IPS DF 6.9 (cell line): ENCODE measurements around the gene U2AF2.
A peak's percentile ranks its signal among the peaks of the same experiment; 100 is the strongest.

ENCODE experiments used
- DNase-seq: peaks from one replicate; pipeline ENCODE4 v3.0.0-alpha.2; 2013; ENCODE audit warnings: low read depth, low spot score
- H3K27ac ChIP-seq: one replicate; pipeline ENCODE4 v1.5.1; 2013; ENCODE audit warnings: low read length, control low read depth
- H3K27me3 ChIP-seq: 2 replicates; pipeline ENCODE4 v1.6.1; 2013; ENCODE audit warnings: mild to moderate bottlenecking, low read length; ENCODE audit not compliant: control insufficient read depth, insufficient read depth
- H3K36me3 ChIP-seq: 2 replicates; pipeline ENCODE4 v1.6.1; 2013; ENCODE audit warnings: low read length; ENCODE audit not compliant: control insufficient read depth, insufficient read depth
- H3K4me1 ChIP-seq: 2 replicates; pipeline ENCODE4 v1.6.1; 2013; ENCODE audit warnings: low read length; ENCODE audit not compliant: control insufficient read depth, insufficient read depth
- H3K4me3 ChIP-seq: 2 replicates; pipeline ENCODE4 v1.5.1; 2013; ENCODE audit warnings: mild to moderate bottlenecking, low read length
- H3K9me3 ChIP-seq: 2 replicates; pipeline ENCODE4 v1.6.1; 2013; ENCODE audit warnings: low read length, inconsistent platforms; ENCODE audit not compliant: control insufficient read depth, insufficient read depth
- WGBS: extraction: QIAGEN DNeasy Blood & Tissue Kit; methylation state at CpG from one replicate; pipeline ENCODE4 v1.1.7; 2013; ENCODE audit warnings: mixed read lengths, missing lambda C conversion rate; ENCODE audit not compliant: insufficient read length, insufficient coverage; 5-methylcytosine and 5-hydroxymethylcytosine counted together

The U2AF2 gene

GRCh38 chr19:55643887-55644176 lies 11.0 kb upstream of the U2AF2 start:
- peaks cover 8% of the 10 kb centered on the region for H3K36me3 ChIP-seq
- H3K27ac ChIP-seq, result no peak overlapping the region
- no peaks in the 10 kb centered on the region for H3K9me3 ChIP-seq
- H3K4me3 ChIP-seq, result peak overlapping the region; percentile 82
- H3K27me3 ChIP-seq, result no peaks in the 10 kb centered on the region
- 0 out of 2 replicates have a peak, but pooled peaks cover 4% of the 10 kb centered on the region for H3K4me1 ChIP-seq
- no CpG with 5 or more reads among the region's 15 CpGs for WGBS
- no peak for DNase-seq

DNA sequence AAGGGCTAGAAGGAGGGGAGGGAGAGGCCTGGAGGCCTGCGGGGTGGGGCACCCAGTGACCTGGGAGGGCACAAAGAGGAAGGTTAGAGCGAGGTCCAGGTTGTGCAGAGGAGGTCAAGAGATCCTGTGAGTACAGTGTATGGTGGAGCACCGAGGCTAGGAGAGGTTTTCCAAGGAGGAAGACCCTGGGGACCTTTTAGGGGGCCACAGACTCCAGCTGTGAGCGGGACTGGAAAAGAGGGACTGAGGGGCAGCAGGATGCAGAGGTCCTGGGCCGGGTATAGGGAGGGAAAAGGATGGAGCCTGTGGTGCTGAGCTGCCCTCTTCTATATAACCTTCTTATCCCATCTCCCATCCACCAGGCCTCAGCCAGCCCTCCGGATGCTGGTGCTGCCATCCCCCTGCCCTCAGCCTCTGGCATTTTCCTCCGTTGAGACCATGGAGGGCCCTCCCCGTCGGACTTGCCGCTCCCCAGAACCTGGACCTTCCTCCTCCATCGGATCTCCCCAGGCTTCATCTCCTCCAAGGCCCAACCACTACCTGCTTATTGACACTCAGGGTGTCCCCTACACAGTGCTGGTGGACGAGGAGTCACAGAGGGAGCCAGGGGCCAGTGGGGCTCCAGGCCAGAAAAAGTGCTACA lies 10.5 kb upstream of the U2AF2 start:
- peak overlapping the region; percentile 82 for H3K4me3 ChIP-seq
- no peaks in the 10 kb centered on the region for H3K9me3 ChIP-seq
- H3K4me1 ChIP-seq, result 0 out of 2 replicates have a peak, but pooled peaks cover 4% of the 10 kb centered on the region
- no peak for DNase-seq
- WGBS, result no CpG with 5 or more reads among the region's 12 CpGs
- H3K36me3 ChIP-seq, result peaks cover 8% of the 10 kb centered on the region
- no peaks in the 10 kb centered on the region for H3K27me3 ChIP-seq
- H3K27ac ChIP-seq, result no peak overlapping the region

DNA sequence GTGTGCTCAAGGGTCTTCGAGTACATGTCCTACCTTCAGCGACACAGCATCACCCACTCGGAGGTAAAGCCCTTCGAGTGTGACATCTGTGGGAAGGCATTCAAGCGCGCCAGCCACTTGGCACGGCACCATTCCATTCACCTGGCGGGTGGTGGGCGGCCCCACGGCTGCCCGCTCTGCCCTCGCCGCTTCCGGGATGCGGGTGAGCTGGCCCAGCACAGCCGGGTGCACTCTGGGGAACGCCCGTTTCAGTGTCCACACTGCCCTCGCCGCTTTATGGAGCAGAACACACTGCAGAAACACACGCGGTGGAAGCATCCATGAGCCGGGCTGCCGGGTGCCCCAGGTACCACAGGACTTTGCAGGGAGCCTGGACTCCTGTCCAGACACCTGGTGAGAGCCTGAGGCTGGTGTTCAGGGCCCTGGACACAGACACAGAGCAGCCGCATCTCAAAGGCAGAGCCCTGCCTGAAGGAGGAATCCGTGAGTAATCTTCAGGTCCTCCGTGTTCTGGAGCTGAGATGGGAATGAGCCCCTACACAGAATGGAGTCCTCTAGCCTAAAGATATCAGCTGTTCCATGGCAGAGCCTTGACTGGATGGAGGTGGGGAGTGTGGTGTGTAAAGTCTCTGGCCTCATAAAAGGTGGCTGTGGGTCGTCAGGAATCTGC lies 9.9 kb upstream of the U2AF2 start:
- Histone ChIP-seq H3K4me3 (no peak overlapping the region; the same call in 1 of the 2 replicates), H3K36me3 (peaks cover 8% of the 10 kb centered on the region), H3K4me1 (0 out of 2 replicates have a peak, but pooled peaks cover 3% of the 10 kb centered on the region), H3K27me3 (no peaks in the 10 kb centered on the region), H3K27ac (no peak overlapping the region), H3K9me3 (no peaks in the 10 kb centered on the region)
- no peak for DNase-seq
- WGBS, result no CpG with 5 or more reads among the region's 28 CpGs

DNA sequence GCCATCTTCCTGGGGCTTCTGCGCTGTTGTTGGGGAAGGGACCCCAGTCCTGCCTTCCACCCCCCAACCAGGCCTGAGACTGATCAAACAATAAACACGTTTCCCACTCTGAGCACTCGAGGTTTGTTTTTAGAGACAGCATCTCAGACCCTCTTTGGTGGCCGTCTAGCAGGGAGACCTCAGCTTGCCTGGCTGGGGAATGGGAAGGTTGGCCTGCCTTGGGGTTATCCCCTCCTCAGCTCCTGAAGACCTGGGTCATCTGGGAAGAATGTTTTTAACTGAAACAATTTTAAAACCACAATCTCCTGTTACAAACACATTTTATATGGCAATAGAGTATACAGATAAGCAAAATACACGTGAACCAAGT lies 9.3 kb upstream of the U2AF2 start:
- no peak for DNase-seq
- Histone ChIP-seq H3K9me3 (no peaks in the 10 kb centered on the region), H3K27me3 (no peaks in the 10 kb centered on the region), H3K27ac (no peak overlapping the region), H3K4me1 (0 out of 2 replicates have a peak, but pooled peaks cover 3% of the 10 kb centered on the region), H3K4me3 (no peak overlapping the region), H3K36me3 (peaks cover 8% of the 10 kb centered on the region)
- WGBS, result no CpG with 5 or more reads among the region's 5 CpGs

- H3K9me3 ChIP-seq, result no peaks in the 10 kb centered on the region
- H3K4me1 ChIP-seq, result 0 out of 2 replicates have a peak, but pooled peaks cover 3% of the 10 kb centered on the region
- H3K36me3 ChIP-seq, result peaks cover 8% of the 10 kb centered on the region
- peak overlapping the region; percentile 86; the same call in 1 of the 2 replicates for H3K4me3 ChIP-seq
- H3K27ac ChIP-seq, result no peak overlapping the region
- no peak for DNase-seq
- H3K27me3 ChIP-seq, result no peaks in the 10 kb centered on the region
- WGBS, result no CpG with 5 or more reads among the region's 14 CpGs
These were observed 7.7 kb upstream of the U2AF2 start for GRCh38 chr19:55646889-55647731.

- Histone ChIP-seq H3K36me3 (peaks cover 8% of the 10 kb centered on the region), H3K9me3 (no peaks in the 10 kb centered on the region), H3K4me1 (0 out of 2 replicates have a peak, but pooled peaks cover 3% of the 10 kb centered on the region), H3K4me3 (peak within 1 kb of the TSS; percentile 86), H3K27ac (no peak within 1 kb of the TSS), H3K27me3 (no peaks in the 10 kb centered on the region)
- WGBS, result no CpG with 5 or more reads among the region's 87 CpGs
- DNase-seq, result no peak
These were observed 6.9 kb upstream of the U2AF2 start, which contains the start of gene CCDC106 for GRCh38 chr19:55647732-55648584. CCDC106 (plus strand) TSS chr19:55648212; CDS start chr19:55649047, 835 bp downstream.

DNA sequence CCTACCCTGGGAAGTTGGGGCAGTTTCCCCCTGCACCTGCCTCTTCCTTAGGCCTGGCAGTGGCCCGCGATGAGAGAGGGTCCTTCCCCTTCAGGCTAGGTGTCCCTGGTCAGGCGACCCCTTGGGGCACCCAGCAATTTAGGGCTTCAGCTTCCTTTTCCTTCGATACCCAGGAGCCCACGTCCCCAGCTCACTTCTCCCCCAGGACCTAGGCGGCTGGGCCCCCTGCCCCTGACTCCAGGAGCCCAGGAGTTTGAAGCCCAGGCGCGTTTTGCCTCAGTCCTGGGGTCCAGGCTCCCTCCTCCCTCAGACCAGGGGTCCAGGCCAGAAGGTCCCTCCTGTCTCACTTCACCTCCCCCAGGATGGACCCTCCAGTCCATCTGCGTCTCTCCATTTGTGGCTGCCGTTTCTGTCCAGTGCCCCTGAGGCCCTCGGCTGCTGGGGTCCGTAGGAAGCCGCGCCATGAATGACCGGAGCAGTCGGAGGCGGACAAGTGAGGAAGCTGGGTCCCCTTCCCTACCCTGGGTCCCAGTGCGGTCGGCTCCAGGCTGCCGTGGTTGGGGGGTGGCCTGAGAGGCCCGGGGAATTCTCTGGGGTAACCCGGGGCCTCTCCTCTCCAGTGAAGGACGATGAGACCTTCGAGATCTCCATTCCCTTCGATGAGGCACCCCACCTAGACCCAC lies 6.1 kb upstream of the U2AF2 start:
- Histone ChIP-seq H3K27me3 (no peaks in the 10 kb centered on the region), H3K4me3 (peak overlapping the region; percentile 86; the same call in 1 of the 2 replicates), H3K36me3 (peaks cover 8% of the 10 kb centered on the region), H3K9me3 (no peaks in the 10 kb centered on the region), H3K27ac (no peak overlapping the region), H3K4me1 (0 out of 2 replicates have a peak, but pooled peaks cover 3% of the 10 kb centered on the region)
- WGBS, result no CpG with 5 or more reads among the region's 25 CpGs
- no peak for DNase-seq

- Histone ChIP-seq H3K27me3 (no peaks in the 10 kb centered on the region), H3K36me3 (peaks cover 8% of the 10 kb centered on the region), H3K4me3 (no peak overlapping the region), H3K4me1 (0 out of 2 replicates have a peak, but pooled peaks cover 3% of the 10 kb centered on the region), H3K27ac (no peak overlapping the region), H3K9me3 (no peaks in the 10 kb centered on the region)
- no peak for DNase-seq
- no CpG with 5 or more reads among the region's 17 CpGs for WGBS
These were observed 5.3 kb upstream of the U2AF2 start for GRCh38 chr19:55649268-55650125.

DNA sequence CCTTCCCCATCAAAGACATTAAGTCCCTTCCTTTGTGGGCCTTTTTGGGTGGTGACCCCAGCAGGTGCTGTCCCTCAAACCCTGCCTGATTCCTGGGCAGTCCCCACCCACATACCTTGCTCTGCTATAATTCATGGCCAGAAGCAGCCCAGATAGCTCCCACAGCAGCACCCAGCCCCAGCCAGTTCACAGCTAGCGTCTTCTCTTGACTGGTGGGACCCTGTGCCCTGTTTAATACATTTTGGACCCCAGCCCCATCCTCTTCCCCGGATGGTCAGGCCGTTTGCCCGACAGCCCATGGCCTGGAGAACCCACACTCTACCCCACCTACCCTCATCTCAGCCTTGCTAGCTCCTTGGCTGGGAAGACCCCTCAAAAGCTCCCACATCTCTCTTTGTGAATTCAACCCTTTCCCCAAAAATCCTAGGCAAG lies 4.7 kb upstream of the U2AF2 start:
- no peaks in the 10 kb centered on the region for H3K9me3 ChIP-seq
- no CpG with 5 or more reads among the region's 4 CpGs for WGBS
- DNase-seq, result no peak
- no peaks in the 10 kb centered on the region for H3K27me3 ChIP-seq
- peaks cover 3% of the 10 kb centered on the region for H3K36me3 ChIP-seq
- no peak overlapping the region for H3K27ac ChIP-seq
- 0 out of 2 replicates have a peak, but pooled peaks cover 3% of the 10 kb centered on the region for H3K4me1 ChIP-seq
- H3K4me3 ChIP-seq, result no peak overlapping the region
